CD14-positive monocyte (primary cell): Measurements from ENCODE around the gene C12orf75. TPM values are rescaled to one million over a fixed set of nuclear protein-coding genes. Genes with fewer than 3 reads are reported as not detected.

Source experiments
- DNase-seq, 3 donors: peaks; one replicate each; pipeline ENCODE4 v3.0.0-alpha.2; 2011 to 2022
- H2AFZ ChIP-seq: 2 replicates; pipeline ENCODE4 v1.6.0; 2012; ENCODE audit warnings: mild to moderate bottlenecking, low read depth, low read length, inconsistent platforms; ENCODE audit not compliant: insufficient read depth, poor library complexity, severe bottlenecking
- H3K27ac ChIP-seq, 2 donors: 1 replicate in 1 of 2; 2 replicates in 1 of 2; pipeline ENCODE4 v1.5.1; 2012 to 2013; ENCODE audit warnings: low read length in 2 of 2, control low read depth in 1 of 2, inconsistent platforms in 1 of 2, low read depth in 1 of 2, mild to moderate bottlenecking in 1 of 2
- H3K27me3 ChIP-seq, 2 donors: one replicate each; pipeline versions ENCODE4 v1.6.0 to v1.6.1; 2011 to 2013; ENCODE audit warnings: low read length in 2 of 2; ENCODE audit not compliant: control insufficient read depth in 2 of 2, insufficient read depth in 2 of 2
- H3K36me3 ChIP-seq, 2 donors: replicated peaks in 1 of 2; 1 replicate in 1 of 2; 2 replicates in 1 of 2; pipeline versions ENCODE4 v1.5.1 to v1.6.1; 2012 to 2013; ENCODE audit warnings: low read length in 2 of 2, control low read depth in 1 of 2, inconsistent platforms in 1 of 2, mild to moderate bottlenecking in 1 of 2; ENCODE audit not compliant: insufficient read depth in 2 of 2, control insufficient read depth in 1 of 2
- H3K4me1 ChIP-seq, 2 donors: 1 replicate in 1 of 2; 2 replicates in 1 of 2; pipeline versions ENCODE4 v1.5.1 to v1.6.1; 2012 to 2013; ENCODE audit warnings: low read length in 2 of 2, control low read depth in 1 of 2, inconsistent platforms in 1 of 2, mild to moderate bottlenecking in 1 of 2, moderate library complexity in 1 of 2; ENCODE audit not compliant: insufficient read depth in 2 of 2, control insufficient read depth in 1 of 2
- H3K4me2 ChIP-seq: replicated peaks from 2 replicates; pipeline ENCODE3; 2012; ENCODE audit warnings: low read length, moderate library complexity, mild to moderate bottlenecking; ENCODE audit not compliant: poor library complexity, severe bottlenecking; ENCODE audit errors: extremely low read depth
- H3K4me3 ChIP-seq, 3 experiments: fragments of 200-600 bp in 1 of 3; sonication (generic) in 1 of 3; replicated peaks in 1 of 3; 1 replicate in 2 of 3; 2 replicates in 1 of 3; pipeline ENCODE4 v1.5.1; 2011 to 2013; ENCODE audit warnings: low read length in 3 of 3, mild to moderate bottlenecking in 3 of 3, control low read depth in 2 of 3, low read depth in 2 of 3, inconsistent platforms in 1 of 3, moderate library complexity in 1 of 3
- H3K79me2 ChIP-seq: 2 replicates; pipeline ENCODE4 v1.6.0; 2012; ENCODE audit warnings: mild to moderate bottlenecking, control low read depth, inconsistent platforms, low read length, moderate library complexity; ENCODE audit not compliant: insufficient read depth
- H3K9ac ChIP-seq: 2 replicates; pipeline ENCODE4 v1.6.0; 2017; ENCODE audit warnings: low read length, mild to moderate bottlenecking; ENCODE audit not compliant: insufficient read depth, poor library complexity, severe bottlenecking
- H3K9me3 ChIP-seq, 2 donors: replicated peaks in 1 of 2; 1 replicate in 1 of 2; 2 replicates in 1 of 2; pipeline versions ENCODE4 v1.5.1 to v1.6.1; 2012 to 2013; ENCODE audit warnings: low read length in 2 of 2, control low read depth in 1 of 2; ENCODE audit not compliant: control insufficient read depth in 1 of 2, insufficient read depth in 1 of 2
- H4K20me1 ChIP-seq: 2 replicates; pipeline ENCODE4 v1.6.0; 2012; ENCODE audit warnings: mild to moderate bottlenecking, low read length, control low read depth, moderate library complexity; ENCODE audit not compliant: insufficient read depth
- H3K27ac Mint-ChIP-seq, 7 donors: one replicate each; pipeline ENCODE4 v1.8.0; 2020; ENCODE audit warnings: mild to moderate bottlenecking in 7 of 7, mixed read lengths in 7 of 7, moderate library complexity in 6 of 7, inconsistent platforms in 2 of 7
- H3K27me3 Mint-ChIP-seq, 3 donors: one replicate each; pipeline ENCODE4 v1.8.0; 2021 to 2022; ENCODE audit warnings: low read depth in 3 of 3, mild to moderate bottlenecking in 3 of 3, mixed read lengths in 3 of 3, moderate library complexity in 3 of 3, inconsistent platforms in 1 of 3
- H3K36me3 Mint-ChIP-seq, 2 donors: one replicate each; pipeline ENCODE4 v1.8.0; 2020; ENCODE audit warnings: mixed read lengths in 2 of 2, inconsistent platforms in 1 of 2, mild to moderate bottlenecking in 1 of 2
- H3K4me1 Mint-ChIP-seq: one replicate; pipeline ENCODE4 v1.8.0; 2020; ENCODE audit warnings: mild to moderate bottlenecking, mixed read lengths
- H3K4me3 Mint-ChIP-seq, 2 donors: one replicate each; pipeline ENCODE4 v1.8.0; 2020; ENCODE audit warnings: mild to moderate bottlenecking in 2 of 2, mixed read lengths in 2 of 2, moderate library complexity in 1 of 2
- H3K9me3 Mint-ChIP-seq, 7 donors: one replicate each; pipeline ENCODE4 v1.8.0; 2020 to 2022; ENCODE audit warnings: mixed read lengths in 7 of 7, mild to moderate bottlenecking in 6 of 7, moderate library complexity in 6 of 7, inconsistent platforms in 2 of 7
- WGBS: methylation state at CpG from one replicate; pipeline ENCODE4 v1.1.5; 2013; ENCODE audit warnings: missing lambda C conversion rate; ENCODE audit not compliant: insufficient coverage; 5-methylcytosine and 5-hydroxymethylcytosine counted together
- intact Hi-C, 2 donors: fragments of 100-400 bp; cut with micrococcal nuclease; formaldehyde crosslinking; loops; one replicate each; pipeline versions ENCODE4 v1.15.0 to v1.15.1; 2023
- polyA plus RNA-seq, 3 donors: library from polyadenylated mRNA; depleted of rRNA in 1 of 3; unstranded in 2 of 3; stranded (reverse) in 1 of 3; fragments of 300-500 nt in 2 of 3; fragments of >200 nt in 1 of 3; fragmentation: Illumina TruSeq in 2 of 3; gene quantifications; 1 replicate in 2 of 3; 2 replicates in 1 of 3; pipeline ENCODE4 v1.2.3, GENCODE V29; 2012 to 2021
- TF ChIP-seq, protein P1 (sequence below): fragments of 200-600 bp; IDR thresholded peaks from one replicate; pipeline ENCODE4 v1.8.0; 2022; ENCODE audit warnings: antibody characterized with exemption, mild to moderate bottlenecking

The C12orf75 gene
- polyA plus RNA-seq, 3 donors, result 0.45 to 0.73 (median 0.73) TPM

DNA sequence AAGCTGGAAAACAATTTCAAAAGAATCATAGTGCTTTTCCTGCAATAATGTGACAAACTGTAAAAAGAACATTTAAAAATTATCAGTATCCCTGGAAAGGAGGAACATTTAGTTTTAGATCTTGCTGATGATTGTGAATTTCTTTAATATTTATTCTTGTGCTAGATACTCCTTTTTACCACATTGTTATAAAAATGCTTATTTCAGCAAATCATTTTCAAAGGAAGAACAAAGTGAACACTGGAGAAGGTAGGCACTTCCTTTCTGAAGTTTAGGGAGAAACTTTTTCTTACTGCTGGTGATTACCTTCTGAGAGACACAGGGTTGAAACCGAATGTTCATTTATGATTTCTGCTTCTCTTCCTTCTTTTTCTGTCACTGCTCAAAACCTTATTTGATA lies 45.1 kb upstream of the C12orf75 start:
- H3K9me3 Mint-ChIP-seq, result peaks cover 0 to 2% (median 0%) of the 10 kb centered on the region in 7 donors
- H3K27me3 ChIP-seq, result no peaks in the 10 kb centered on the region
- no peaks in the 10 kb centered on the region for H3K79me2 ChIP-seq
- intact Hi-C loops, result no loop called here
- H3K4me1 Mint-ChIP-seq, result no peaks in the 10 kb centered on the region
- H3K4me1 ChIP-seq, result no peaks in the 10 kb centered on the region
- H3K9ac ChIP-seq, result no peak overlapping the region
- H3K27ac Mint-ChIP-seq, result no peak overlapping the region
- H3K4me3 ChIP-seq, result no peak overlapping the region
- DNase-seq, result no peak
- H3K27me3 Mint-ChIP-seq, result peaks cover 0 to 3% (median 2%) of the 10 kb centered on the region in 3 donors
- H2AFZ ChIP-seq, result no peak overlapping the region
- no peaks in the 10 kb centered on the region for H4K20me1 ChIP-seq
- H3K4me3 Mint-ChIP-seq, result no peak overlapping the region
- TF ChIP-seq, protein P1, sequence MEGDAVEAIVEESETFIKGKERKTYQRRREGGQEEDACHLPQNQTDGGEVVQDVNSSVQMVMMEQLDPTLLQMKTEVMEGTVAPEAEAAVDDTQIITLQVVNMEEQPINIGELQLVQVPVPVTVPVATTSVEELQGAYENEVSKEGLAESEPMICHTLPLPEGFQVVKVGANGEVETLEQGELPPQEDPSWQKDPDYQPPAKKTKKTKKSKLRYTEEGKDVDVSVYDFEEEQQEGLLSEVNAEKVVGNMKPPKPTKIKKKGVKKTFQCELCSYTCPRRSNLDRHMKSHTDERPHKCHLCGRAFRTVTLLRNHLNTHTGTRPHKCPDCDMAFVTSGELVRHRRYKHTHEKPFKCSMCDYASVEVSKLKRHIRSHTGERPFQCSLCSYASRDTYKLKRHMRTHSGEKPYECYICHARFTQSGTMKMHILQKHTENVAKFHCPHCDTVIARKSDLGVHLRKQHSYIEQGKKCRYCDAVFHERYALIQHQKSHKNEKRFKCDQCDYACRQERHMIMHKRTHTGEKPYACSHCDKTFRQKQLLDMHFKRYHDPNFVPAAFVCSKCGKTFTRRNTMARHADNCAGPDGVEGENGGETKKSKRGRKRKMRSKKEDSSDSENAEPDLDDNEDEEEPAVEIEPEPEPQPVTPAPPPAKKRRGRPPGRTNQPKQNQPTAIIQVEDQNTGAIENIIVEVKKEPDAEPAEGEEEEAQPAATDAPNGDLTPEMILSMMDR, result no peak
- no peaks in the 10 kb centered on the region for H3K9me3 ChIP-seq
- no peaks in the 10 kb centered on the region for H3K36me3 Mint-ChIP-seq
- H3K4me2 ChIP-seq, result no peak overlapping the region
- H3K27ac ChIP-seq, result no peak overlapping the region
- no CpG with 5 or more reads among the region's 1 CpG for WGBS
- H3K36me3 ChIP-seq, result no peaks in the 10 kb centered on the region

DNA sequence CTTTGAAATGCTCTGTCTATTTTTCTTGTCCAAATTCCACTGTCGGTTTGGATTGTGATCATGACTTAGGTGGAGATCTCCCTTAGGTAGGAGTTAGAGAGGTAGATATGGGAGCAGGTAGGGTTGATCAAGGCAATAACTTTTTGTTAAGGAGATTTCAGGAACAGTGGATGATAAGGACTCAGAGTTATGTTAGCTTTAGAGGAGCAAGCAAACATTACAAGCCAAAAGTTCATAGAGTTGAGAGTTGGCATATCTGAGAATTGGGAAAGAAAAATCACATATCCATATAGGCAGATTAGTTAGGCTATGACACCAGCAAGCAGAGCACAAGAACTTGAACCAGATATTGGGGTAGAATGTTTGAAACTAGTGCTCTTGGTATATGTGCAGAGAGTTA lies 43.1 kb upstream of the C12orf75 start:
- intact Hi-C loops, result no loop called here
- Mint-ChIP-seq H3K4me3 (no peak overlapping the region), H3K27ac (no peak overlapping the region), H3K9me3 (peaks cover 0 to 2% (median 0%) of the 10 kb centered on the region in 7 donors), H3K27me3 (peaks cover 0 to 3% (median 0%) of the 10 kb centered on the region in 3 donors), H3K36me3 (no peaks in the 10 kb centered on the region), H3K4me1 (no peaks in the 10 kb centered on the region)
- Histone ChIP-seq H3K27me3 (no peaks in the 10 kb centered on the region), H3K79me2 (no peaks in the 10 kb centered on the region), H3K27ac (no peak overlapping the region), H3K9me3 (no peaks in the 10 kb centered on the region), H3K4me3 (no peak overlapping the region), H3K4me1 (no peaks in the 10 kb centered on the region), H4K20me1 (no peaks in the 10 kb centered on the region), H3K4me2 (no peak overlapping the region), H3K9ac (no peak overlapping the region), H3K36me3 (no peaks in the 10 kb centered on the region), H2AFZ (no peak overlapping the region)
- WGBS, result no CpG with 5 or more reads among the region's 1 CpG
- TF ChIP-seq, protein P1, result no peak
- no peak for DNase-seq
